Neural cell (in vitro differentiated cells): ENCODE measurements around the gene SH3D19. TPM values are rescaled to one million over a fixed set of nuclear protein-coding genes. Genes with fewer than 3 reads are reported as not detected.

Experiments used
- H2AFZ ChIP-seq: fragments of 200-600, 300-800 bp; sonication (generic), shearing (Covaris generic); 2 replicates; pipeline ENCODE4 v1.6.0; 2014; ENCODE audit warnings: low read depth, mild to moderate bottlenecking, antibody characterized with exemption, low read length, moderate library complexity
- H3F3A ChIP-seq: fragments of 200-600 bp; shearing (Covaris generic); 2 replicates; pipeline ENCODE4 v1.6.1; 2016; ENCODE audit warnings: mild to moderate bottlenecking, moderate library complexity, mixed read lengths, antibody characterized with exemption, low read length; ENCODE audit not compliant: insufficient read depth, poor library complexity, severe bottlenecking
- H3K27ac ChIP-seq: fragments of 200-600, 300-800 bp; sonication (generic), shearing (Covaris generic); 2 replicates; pipeline ENCODE4 v1.5.1; 2014; ENCODE audit warnings: mild to moderate bottlenecking, low read length, moderate library complexity
- H3K27me3 ChIP-seq: fragments of 300-800, 200-600 bp; sonication (generic), shearing (Covaris generic); 2 replicates; pipeline ENCODE4 v1.6.0; 2014; ENCODE audit warnings: mild to moderate bottlenecking, low read depth, low read length, moderate library complexity; ENCODE audit not compliant: insufficient read depth
- H3K36me3 ChIP-seq: fragments of 300-800, 200-600 bp; sonication (generic), shearing (Covaris generic); 2 replicates; pipeline ENCODE4 v1.5.1; 2014; ENCODE audit warnings: mild to moderate bottlenecking, antibody characterized with exemption, low read length, moderate library complexity; ENCODE audit not compliant: insufficient read depth
- H3K4me2 ChIP-seq: fragments of 300-800, 200-600 bp; sonication (generic), shearing (Covaris generic); 2 replicates; pipeline ENCODE4 v1.6.0; 2014; ENCODE audit warnings: mild to moderate bottlenecking, low read length
- H3K4me3 ChIP-seq: fragments of 300-800, 200-600 bp; sonication (generic), shearing (Covaris generic); 2 replicates; pipeline ENCODE4 v1.5.1; 2014; ENCODE audit warnings: mild to moderate bottlenecking, low read length, moderate library complexity
- H3K79me2 ChIP-seq: fragments of 200-600 bp; shearing (Covaris generic); replicated peaks from 2 replicates; pipeline ENCODE4 v1.6.0; 2014; ENCODE audit warnings: mild to moderate bottlenecking, low read length, moderate library complexity; ENCODE audit not compliant: insufficient read depth
- H3K9ac ChIP-seq: fragments of 300-800, 200-600 bp; sonication (generic), shearing (Covaris generic); 2 replicates; pipeline ENCODE4 v1.6.1; 2016; ENCODE audit warnings: mild to moderate bottlenecking, low read length, mixed read lengths
- H3K9me2 ChIP-seq: fragments of 200-600 bp; shearing (Covaris generic); 2 replicates; pipeline ENCODE4 v1.6.1; 2016; ENCODE audit warnings: mild to moderate bottlenecking, low read length, mixed read lengths; ENCODE audit not compliant: insufficient read depth
- H3K9me3 ChIP-seq: fragments of 200-600, 300-800 bp; sonication (generic), shearing (Covaris generic); 2 replicates; pipeline ENCODE4 v1.6.1; 2016; ENCODE audit warnings: mild to moderate bottlenecking, mixed run types, low read length, moderate library complexity, mixed read lengths
- H4K20me1 ChIP-seq: fragments of 200-600 bp; shearing (Covaris generic); 2 replicates; pipeline ENCODE4 v1.6.1; 2016; ENCODE audit warnings: mild to moderate bottlenecking, mixed run types; ENCODE audit not compliant: insufficient read depth
- EP300 ChIP-seq: fragments of 450-650 bp; conservative IDR thresholded peaks from 2 replicates; pipeline ENCODE4 v1.6.1; 2014; ENCODE audit warnings: antibody characterized with exemption, mild to moderate bottlenecking, moderate library complexity; ENCODE audit not compliant: poor library complexity, severe bottlenecking
- EZH2 ChIP-seq: fragments of 200-600, 300-800 bp; shearing (Covaris generic), sonication (generic); IDR thresholded peaks from 2 replicates; pipeline ENCODE4 v1.6.1; 2014; ENCODE audit warnings: antibody characterized with exemption, low read length, borderline replicate concordance, mild to moderate bottlenecking; ENCODE audit not compliant: insufficient read depth, poor library complexity, severe bottlenecking
- MXI1 ChIP-seq: fragments of 450-650 bp; conservative IDR thresholded peaks from 2 replicates; pipeline ENCODE4 v1.6.1; 2014; ENCODE audit warnings: antibody characterized with exemption, mild to moderate bottlenecking; ENCODE audit not compliant: poor library complexity, severe bottlenecking
- POLR2AphosphoS5 ChIP-seq: IDR thresholded peaks from 2 replicates; pipeline ENCODE4 v1.6.1; 2012
- RAD21 ChIP-seq: fragments of 450-650 bp; conservative IDR thresholded peaks from 2 replicates; pipeline ENCODE4 v1.6.1; 2014; ENCODE audit warnings: antibody characterized with exemption, mild to moderate bottlenecking, moderate library complexity
- SMC3 ChIP-seq: fragments of 450-650 bp; conservative IDR thresholded peaks from 2 replicates; pipeline ENCODE4 v1.6.1; 2014; ENCODE audit warnings: antibody characterized with exemption, mild to moderate bottlenecking, moderate library complexity; ENCODE audit not compliant: poor library complexity
- TAF1 ChIP-seq: IDR thresholded peaks from 2 replicates; pipeline ENCODE4 v1.6.1; 2012; ENCODE audit warnings: low read depth
- polyA plus RNA-seq: library from polyadenylated mRNA; depleted of rRNA; stranded (reverse); fragments of >200 nt; gene quantifications from 2 replicates; pipeline ENCODE4 v1.2.3, GENCODE V29; 2014
- TF ChIP-seq, protein P1 (sequence below): IDR thresholded peaks from 2 replicates; pipeline ENCODE4 v1.6.1; 2012; ENCODE audit warnings: borderline replicate concordance
- TF ChIP-seq, protein P2 (sequence below): fragments of 450-650 bp; IDR thresholded peaks from 2 replicates; pipeline ENCODE4 v1.5.1; 2014; ENCODE audit warnings: antibody characterized with exemption, mild to moderate bottlenecking, moderate library complexity; ENCODE audit not compliant: poor library complexity, severe bottlenecking

The SH3D19 gene
- polyA plus RNA-seq, 1 donor from 2014 or later, result 0.46 TPM

DNA sequence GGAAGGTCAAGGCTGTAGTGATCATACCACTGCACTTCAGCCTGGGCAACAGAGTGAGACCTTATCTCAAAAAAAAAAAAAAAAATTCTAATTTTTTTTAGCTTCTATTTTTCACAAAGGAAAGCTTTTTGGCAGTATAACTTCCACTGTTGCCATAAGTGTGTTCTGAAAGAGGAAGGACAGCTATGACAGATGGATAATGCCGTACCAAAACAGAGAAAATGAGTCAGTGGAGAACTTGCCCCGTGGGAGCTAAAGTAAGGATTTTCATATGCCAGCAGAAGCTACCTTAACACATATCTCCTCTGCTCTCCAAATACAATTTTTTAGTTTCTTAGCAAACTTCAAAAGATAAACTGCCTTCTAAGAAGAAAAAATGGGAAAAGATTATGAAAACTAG lies 182.2 kb downstream of the SH3D19 start:
- H3K9ac ChIP-seq, result no peak overlapping the region
- H3K9me2 ChIP-seq, result no peaks in the 10 kb centered on the region
- H3F3A ChIP-seq, result no peaks in the 10 kb centered on the region
- TF ChIP-seq, protein P1, sequence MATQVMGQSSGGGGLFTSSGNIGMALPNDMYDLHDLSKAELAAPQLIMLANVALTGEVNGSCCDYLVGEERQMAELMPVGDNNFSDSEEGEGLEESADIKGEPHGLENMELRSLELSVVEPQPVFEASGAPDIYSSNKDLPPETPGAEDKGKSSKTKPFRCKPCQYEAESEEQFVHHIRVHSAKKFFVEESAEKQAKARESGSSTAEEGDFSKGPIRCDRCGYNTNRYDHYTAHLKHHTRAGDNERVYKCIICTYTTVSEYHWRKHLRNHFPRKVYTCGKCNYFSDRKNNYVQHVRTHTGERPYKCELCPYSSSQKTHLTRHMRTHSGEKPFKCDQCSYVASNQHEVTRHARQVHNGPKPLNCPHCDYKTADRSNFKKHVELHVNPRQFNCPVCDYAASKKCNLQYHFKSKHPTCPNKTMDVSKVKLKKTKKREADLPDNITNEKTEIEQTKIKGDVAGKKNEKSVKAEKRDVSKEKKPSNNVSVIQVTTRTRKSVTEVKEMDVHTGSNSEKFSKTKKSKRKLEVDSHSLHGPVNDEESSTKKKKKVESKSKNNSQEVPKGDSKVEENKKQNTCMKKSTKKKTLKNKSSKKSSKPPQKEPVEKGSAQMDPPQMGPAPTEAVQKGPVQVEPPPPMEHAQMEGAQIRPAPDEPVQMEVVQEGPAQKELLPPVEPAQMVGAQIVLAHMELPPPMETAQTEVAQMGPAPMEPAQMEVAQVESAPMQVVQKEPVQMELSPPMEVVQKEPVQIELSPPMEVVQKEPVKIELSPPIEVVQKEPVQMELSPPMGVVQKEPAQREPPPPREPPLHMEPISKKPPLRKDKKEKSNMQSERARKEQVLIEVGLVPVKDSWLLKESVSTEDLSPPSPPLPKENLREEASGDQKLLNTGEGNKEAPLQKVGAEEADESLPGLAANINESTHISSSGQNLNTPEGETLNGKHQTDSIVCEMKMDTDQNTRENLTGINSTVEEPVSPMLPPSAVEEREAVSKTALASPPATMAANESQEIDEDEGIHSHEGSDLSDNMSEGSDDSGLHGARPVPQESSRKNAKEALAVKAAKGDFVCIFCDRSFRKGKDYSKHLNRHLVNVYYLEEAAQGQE, result no peak
- TF ChIP-seq SMC3, result no peak
- TF ChIP-seq POLR2AphosphoS5, result no peak
- TF ChIP-seq, protein P2, sequence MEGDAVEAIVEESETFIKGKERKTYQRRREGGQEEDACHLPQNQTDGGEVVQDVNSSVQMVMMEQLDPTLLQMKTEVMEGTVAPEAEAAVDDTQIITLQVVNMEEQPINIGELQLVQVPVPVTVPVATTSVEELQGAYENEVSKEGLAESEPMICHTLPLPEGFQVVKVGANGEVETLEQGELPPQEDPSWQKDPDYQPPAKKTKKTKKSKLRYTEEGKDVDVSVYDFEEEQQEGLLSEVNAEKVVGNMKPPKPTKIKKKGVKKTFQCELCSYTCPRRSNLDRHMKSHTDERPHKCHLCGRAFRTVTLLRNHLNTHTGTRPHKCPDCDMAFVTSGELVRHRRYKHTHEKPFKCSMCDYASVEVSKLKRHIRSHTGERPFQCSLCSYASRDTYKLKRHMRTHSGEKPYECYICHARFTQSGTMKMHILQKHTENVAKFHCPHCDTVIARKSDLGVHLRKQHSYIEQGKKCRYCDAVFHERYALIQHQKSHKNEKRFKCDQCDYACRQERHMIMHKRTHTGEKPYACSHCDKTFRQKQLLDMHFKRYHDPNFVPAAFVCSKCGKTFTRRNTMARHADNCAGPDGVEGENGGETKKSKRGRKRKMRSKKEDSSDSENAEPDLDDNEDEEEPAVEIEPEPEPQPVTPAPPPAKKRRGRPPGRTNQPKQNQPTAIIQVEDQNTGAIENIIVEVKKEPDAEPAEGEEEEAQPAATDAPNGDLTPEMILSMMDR, result no peak
- no peak for TF ChIP-seq EZH2
- TF ChIP-seq MXI1, result no peak
- TF ChIP-seq RAD21, result no peak
- TF ChIP-seq TAF1, result no peak
- TF ChIP-seq EP300, result no peak
- no peaks in the 10 kb centered on the region for H3K27me3 ChIP-seq
- H3K27ac ChIP-seq, result no peak overlapping the region
- H3K4me2 ChIP-seq, result no peak overlapping the region
- H3K36me3 ChIP-seq, result no peaks in the 10 kb centered on the region
- no peaks in the 10 kb centered on the region for H3K9me3 ChIP-seq
- H2AFZ ChIP-seq, result no peak overlapping the region
- H3K79me2 ChIP-seq, result no peaks in the 10 kb centered on the region
- H4K20me1 ChIP-seq, result no peaks in the 10 kb centered on the region
- H3K4me3 ChIP-seq, result no peak overlapping the region

DNA sequence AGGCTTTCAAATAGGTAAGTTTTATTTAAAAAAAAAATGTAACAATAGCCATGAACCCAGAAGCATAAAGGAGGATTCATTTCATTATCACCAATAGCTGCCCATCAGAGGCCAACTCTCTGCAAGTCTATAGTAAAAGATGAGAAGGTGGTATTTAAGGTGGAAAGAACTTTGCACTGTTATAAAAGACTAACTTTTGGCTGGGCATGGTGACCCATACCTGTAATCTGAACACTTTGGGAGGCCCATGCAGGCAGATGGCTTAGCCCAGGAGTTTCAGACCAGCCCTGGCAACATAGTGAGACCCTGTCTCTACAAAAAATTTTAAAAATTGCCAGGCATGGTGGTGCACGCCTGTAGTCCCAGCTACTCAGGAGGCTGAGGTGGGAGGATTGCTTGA lies 182.6 kb downstream of the SH3D19 start:
- Histone ChIP-seq H3K27me3 (no peaks in the 10 kb centered on the region), H3F3A (no peaks in the 10 kb centered on the region), H3K27ac (no peak overlapping the region), H2AFZ (no peak overlapping the region), H3K4me3 (no peak overlapping the region), H3K79me2 (no peaks in the 10 kb centered on the region), H3K9ac (no peak overlapping the region), H3K4me2 (no peak overlapping the region), H3K9me2 (no peaks in the 10 kb centered on the region), H3K36me3 (no peaks in the 10 kb centered on the region), H4K20me1 (no peaks in the 10 kb centered on the region), H3K9me3 (no peaks in the 10 kb centered on the region)
- TF ChIP-seq POLR2AphosphoS5 (no peak), SMC3 (no peak), TAF1 (no peak), EP300 (no peak), EZH2 (no peak), MXI1 (no peak), RAD21 (no peak)
- TF ChIP-seq, protein P1, result no peak
- TF ChIP-seq, protein P2, result no peak
